Measurements from ENCODE around the gene CDK3.

Gene CDK3

DNA sequence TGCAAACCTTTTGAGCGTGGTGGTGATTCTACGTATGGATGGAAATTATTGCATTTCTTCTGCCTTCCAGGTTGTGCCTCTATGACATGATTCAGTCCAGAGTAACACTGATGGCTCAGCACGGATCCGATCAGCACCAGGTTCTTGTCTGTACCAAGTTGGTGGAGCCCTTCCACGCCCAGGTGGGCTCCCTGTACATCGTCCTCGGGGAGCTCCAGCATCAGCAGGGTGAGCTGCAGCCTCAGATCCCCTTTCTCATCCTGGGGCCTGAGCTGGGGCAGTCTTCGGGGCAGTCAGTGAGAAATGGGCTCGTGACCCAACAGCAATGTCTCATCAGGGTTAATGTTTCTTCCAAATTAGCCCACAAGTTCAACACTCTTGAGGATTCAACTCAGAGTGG lies 9.3 kb upstream of the CDK3 start:
- DNase-seq (ENCODE audit: low spot score), result no peak

- DNase-seq (ENCODE audit: low spot score), result no peak
Observed at GRCh38 chr17:75994802-75995370, 5.8 kb upstream of the CDK3 start.

GRCh38 chr17:75995385-75995925 lies 5.2 kb upstream of the CDK3 start:
- DNase-seq (ENCODE audit: low spot score), result no peak

GRCh38 chr17:75996665-75997590 lies 3.7 kb upstream of the CDK3 start:
- DNase-seq (ENCODE audit: low spot score), result peak; percentile 33

DNA sequence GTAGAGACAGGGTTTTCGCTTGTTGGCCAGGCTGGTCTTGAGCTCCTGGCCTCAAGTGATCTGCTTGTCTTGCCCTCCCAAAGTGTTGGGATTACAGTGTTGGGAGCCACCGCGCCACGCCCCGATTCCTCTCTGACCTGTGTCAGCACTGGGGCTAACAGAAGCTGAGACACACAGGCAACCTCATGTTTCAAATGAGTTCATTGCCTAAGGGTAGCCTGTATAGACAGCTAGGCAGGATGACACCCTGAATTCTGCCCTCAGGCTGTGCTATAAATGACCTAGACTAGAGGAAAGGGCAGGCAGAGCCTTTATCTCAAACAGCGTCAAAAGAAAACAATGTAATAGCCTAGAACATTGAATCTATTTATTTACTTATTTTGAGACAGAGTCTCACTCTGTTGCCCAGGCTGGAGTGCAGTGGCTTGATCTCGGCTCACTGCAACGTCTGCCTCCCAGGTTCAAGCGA lies 2.3 kb upstream of the CDK3 start:
- DNase-seq (ENCODE audit: low spot score), result no peak

DNA sequence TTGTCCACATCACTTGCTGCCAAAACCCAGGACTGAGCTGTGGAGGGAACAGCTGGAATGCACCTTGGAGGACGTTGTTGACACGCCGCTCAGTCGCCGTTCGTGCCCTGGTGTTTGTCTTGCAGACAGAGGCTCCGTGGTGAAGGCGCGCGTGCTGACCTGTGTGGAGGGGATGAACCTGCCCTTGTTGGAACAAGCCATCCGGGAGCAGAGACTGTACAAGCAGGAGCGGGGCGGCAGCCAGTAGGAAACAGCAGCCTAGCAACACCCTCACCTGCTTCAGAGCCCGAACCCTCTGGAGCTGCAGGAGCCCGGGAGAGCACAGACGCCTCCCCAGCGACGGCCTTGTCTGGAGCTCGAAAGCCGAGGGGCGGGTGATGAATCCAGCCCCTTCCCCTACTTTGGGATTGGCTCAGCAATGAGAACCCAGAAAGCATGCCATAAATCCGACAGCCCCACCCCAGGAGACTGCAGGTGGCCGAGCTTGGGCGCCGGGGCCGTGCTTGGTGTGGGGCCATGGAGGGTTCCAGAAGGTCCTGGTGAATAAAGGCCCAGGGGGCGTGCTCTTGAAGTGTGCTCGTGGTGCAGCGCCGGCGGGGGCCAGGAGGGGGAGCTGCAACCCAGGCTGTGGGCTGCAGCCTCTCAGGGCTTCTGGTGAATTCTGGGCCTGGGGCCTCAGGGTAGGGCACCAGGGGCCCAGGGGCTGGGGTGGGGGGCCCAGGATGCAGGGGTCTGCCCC lies 470 bp upstream of the CDK3 start:
- DNase-seq (ENCODE audit: low spot score), result no peak

DNA sequence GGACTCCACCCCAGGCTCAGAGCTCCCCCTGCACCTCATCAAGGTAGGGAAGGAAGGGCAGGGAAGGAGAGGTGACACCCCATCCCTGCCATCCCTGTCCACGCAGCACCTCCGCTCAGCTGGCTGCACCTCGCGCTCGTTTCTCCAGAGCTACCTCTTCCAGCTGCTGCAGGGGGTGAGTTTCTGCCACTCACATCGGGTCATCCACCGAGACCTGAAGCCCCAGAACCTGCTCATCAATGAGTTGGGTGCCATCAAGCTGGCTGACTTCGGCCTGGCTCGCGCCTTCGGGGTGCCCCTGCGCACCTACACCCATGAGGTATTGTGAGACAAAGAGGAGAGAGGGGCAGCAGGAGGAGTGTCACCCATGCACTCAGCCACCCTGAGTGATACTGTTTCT lies 1.4 kb downstream of the CDK3 start:
- DNase-seq (ENCODE audit: low spot score), result no peak

DNA sequence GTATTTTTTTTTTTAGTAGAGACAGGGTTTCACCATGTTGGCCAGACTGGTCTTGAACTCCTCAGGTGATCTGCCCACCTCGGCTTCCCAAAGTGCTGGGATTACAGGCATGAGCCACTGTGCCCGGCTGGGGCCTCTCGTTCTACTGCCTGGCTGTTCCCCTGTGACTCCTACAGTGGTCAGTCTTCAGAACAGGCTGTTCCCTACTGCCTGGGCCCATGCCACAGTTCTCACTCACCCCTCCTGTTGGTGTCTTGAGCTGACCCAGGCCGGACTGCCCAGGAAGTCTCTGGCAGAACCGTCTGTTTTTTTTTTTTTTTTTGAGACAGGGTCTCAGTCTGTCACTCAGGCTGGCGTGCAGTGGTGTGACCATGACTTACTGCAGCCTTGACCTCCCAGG lies 3.3 kb downstream of the CDK3 start:
- DNase-seq (ENCODE audit: low spot score), result no peak

DNA sequence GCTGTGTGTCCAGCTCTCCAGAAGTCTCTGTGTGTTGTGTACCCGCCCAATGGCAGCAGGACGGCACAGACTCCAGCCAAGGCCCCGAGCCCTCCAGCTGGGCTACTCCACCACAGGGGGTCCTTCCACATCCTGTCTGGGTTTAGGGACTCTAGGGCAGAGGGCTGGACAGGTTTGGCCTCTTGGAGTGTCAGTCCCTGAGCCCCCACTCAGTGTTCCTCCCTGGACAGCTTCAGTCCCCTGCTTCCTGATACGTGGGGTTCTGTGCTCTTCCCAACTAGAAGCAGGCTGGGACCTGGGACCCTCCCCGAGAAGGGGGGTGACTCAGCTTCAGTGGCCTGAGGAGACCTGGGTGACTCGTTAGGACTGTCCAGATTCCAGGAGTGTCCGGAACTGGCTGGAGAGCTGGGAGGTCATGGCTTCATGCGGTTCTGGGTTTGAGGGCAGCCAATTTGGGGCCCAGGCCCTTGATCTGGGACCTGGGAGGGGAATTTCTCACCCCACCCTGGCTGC lies 4.2 kb downstream of the CDK3 start:
- DNase-seq (ENCODE audit: low spot score), result no peak

DNA sequence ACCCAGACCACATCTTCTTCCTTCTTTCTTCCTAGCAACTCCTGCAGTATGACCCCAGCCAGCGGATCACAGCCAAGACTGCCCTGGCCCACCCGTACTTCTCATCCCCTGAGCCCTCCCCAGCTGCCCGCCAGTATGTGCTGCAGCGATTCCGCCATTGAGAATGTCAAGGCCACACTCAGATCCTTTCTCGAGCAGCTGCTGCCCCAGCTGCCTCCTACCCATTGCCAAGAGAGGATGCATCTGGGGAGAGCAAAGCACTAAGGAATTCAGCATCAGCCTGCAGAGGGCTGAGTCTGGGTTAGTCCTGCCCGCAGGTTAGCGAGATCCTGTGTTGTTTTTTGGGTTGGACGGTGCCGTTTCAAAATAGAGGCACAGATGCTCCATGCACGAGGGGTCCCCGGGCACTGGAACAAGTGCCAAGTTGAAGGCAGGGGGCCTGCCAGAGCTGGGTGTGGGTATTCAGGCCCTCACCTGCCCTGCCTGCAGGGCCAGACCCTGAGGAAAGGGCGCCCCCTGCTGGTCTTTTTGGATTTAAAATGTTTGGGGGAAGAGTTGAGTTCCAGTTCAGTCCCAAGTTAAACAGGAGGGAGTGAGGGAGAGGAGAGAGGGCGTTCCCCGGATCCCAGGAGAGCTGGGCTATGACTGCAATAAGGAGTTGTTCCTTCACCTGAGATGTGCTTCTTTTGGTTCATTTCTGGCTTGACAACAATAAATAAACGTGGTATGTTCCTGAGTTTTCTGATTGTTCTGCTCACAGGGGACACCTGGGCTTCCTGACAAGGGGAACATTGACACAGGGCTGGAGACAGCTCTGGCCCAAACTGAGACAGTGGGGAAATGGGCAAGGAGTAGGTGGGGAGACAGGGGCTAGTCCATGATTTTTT lies 4.9 kb downstream of the CDK3 start:
- DNase-seq (ENCODE audit: low spot score), result peak; percentile 67

DNA sequence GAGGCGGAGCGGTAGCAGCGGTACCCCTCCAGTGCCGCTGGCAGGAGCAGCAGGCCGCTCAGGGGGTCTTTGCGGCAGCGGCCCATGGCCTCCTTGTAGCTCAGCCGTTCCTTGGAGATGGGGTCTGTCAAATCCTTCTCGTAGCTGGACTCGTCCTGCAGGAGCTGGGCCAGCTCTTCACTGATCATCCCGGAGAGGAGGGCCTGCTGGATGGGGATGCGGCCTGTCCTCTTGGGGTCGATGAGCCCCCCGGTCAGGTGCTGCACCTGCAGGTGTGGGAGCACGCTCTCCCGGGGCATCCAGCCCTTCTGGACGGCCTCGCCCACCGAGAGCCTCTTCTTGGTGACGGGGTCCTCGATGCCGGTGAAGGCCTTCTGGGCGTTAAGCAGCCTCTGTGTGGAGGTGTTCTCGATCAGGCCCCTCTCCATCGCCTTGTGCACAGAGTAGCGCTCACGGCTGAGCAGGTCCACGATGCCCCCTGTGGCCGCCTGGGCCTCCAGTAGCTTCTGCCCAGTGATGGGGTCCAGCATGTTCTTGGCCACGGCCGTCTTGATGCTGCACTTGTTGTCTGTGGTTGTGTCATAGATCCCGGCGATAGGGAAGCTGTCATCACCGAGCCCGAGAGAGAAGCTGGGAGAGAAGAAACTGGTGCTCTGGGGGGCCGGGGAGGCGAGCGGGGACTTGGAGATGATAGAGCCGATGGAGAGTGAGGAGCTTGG lies 6.6 kb downstream of the CDK3 start:
- no peak for DNase-seq (ENCODE audit: low spot score)

GRCh38 chr17:76007850-76008165 lies 7.2 kb downstream of the CDK3 start:
- no peak for DNase-seq (ENCODE audit: low spot score)

DNA sequence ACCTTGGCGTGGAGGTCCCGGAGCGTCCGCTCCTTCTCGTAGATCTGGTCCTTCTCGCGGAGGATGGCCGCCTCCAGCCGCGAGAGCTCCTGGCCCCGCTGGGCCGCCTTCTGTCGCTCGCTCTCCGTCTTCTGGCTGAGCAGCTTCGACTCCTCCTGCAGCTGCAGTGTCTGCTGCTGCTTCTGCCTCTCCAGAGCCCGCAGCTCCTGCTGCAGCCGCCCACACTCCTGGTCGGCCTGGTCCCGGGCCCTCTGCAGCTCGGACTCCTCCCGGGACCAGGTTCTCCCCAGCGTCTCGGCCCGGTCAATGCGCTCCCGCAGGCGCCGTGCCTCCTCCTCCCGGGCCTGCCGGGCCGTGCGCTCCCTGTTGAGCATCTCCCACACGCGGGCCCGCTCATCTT lies 7.6 kb downstream of the CDK3 start:
- no peak for DNase-seq (ENCODE audit: low spot score)

DNA sequence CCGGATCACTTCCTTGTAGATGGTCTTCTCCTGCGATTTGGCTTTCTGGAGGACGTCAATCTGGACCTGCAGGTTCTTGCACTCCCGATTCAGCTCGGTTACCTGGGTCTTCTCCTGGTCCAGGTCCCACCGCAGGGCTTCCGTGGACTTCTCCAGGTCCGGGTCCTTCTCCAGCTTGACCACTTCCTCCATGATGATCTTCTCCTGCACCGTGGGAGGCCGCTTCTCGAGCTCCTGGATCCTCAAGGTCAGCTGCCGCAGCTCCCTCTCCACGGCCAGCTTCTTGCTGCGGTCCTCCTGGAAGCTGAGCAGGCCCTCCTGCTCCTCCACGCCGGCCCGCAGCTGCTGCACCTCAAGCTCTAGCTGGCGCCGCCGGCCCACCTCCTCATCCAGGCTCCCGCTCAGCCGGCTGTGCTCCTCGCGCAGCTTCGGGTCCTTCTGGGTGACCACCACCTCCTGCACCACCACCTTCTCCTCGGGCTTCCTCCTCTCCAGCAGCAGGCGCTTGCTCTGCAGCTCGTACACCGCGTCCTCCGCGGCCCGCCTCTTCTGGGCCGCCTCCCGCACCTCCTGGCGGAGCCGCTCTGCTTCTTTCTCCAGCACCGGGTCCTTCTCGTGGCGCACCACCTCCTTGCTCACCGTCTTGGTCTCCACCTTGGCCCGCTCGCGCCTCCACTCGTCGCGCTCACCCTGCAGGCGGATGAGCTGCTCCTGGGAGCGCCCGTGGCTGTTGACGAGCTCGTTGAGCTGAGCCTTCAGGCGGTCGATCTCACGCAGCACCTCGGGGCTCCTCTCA lies 8.2 kb downstream of the CDK3 start:
- DNase-seq (ENCODE audit: low spot score), result no peak

- no peak for DNase-seq (ENCODE audit: low spot score)
Observed at GRCh38 chr17:76009447-76009846, 8.8 kb downstream of the CDK3 start.

DNA sequence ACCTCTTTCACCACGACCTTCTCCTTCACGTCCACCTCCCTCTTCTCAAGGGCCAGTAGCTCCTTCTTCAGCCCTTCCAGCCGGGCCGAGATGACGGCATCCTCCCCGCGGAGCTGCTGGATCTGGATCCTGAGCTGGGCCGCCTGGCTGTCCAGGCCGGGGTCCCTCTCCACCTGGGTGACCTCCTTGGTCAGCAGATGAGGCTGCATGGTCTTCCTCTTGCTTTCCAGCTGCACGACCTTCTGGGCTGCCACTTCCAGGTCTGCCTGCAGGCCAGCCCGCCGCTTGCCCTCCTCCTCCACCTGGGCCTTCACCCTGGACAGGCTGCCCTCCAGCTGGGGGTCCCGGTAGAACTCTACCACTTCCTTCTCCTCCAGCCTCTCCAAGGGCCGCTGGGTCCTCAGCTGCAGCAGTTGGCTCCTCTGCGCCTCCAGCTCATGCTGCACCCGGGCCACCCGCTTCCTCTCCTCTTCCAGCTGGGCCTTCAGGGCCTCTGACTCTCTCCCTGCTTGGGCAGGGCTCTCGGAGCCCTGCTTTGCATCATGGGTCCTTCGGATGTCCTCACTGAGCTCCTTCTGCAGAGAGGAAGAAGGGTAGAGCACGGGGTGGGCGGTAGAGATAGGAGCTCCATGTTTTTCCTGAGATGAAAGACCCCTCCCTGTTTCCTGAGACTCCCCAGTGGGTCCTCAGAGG lies 9.5 kb downstream of the CDK3 start:
- no peak for DNase-seq (ENCODE audit: low spot score)

GRCh38 chr17:76011951-76012350 lies 11.3 kb downstream of the CDK3 start:
- no peak for DNase-seq (ENCODE audit: low spot score)

DNA sequence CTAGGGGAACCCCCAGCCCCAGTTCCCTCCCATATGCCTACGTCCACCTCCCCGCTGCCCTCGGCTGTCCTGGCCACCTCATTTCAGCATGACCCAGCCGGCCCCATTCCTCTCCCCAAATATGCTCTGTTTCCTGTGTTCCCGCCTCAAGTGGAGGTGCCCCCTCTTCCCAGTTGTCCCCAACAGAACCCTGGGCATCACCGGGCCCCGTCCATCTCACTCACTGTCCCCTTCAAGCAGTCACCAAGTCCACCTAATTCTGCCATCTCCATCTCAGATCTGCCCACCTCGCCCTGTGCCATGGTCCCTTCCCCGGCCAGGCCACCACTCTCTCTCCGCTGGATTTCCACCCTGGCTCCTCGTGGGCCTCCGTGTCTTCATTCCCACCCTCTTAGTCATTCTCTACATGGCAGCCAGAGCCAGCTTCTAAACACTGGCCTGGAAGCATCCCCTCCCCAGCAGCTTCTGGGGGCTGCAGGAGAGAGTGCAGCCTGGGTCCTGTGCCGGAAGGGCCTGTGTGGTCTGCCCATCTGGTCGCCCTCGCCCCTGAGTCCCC lies 12.8 kb downstream of the CDK3 start:
- DNase-seq (ENCODE audit: low spot score), result no peak

All from globus pallidus (tissue), 1 donor.